Hepatocyte (in vitro differentiated cells): ENCODE results near the gene MBOAT2.

Experiments used
- CTCF ChIP-seq: fragments of 200-600 bp; sonication (generic); IDR thresholded peaks from 2 replicates; pipeline ENCODE4 v1.5.1; 2016; ENCODE audit warnings: antibody characterized with exemption, mild to moderate bottlenecking; ENCODE audit not compliant: poor library complexity
- EZH2 ChIP-seq: fragments of 200-600 bp; sonication (generic); IDR thresholded peaks from 2 replicates; pipeline ENCODE4 v1.6.1; 2016; ENCODE audit warnings: antibody characterized with exemption, mild to moderate bottlenecking, borderline replicate concordance
- EZH2phosphoT487 ChIP-seq: fragments of 200-600 bp; sonication (generic); IDR thresholded peaks from one replicate; pipeline ENCODE4 v1.6.1; 2018; ENCODE audit warnings: antibody characterized with exemption, mild to moderate bottlenecking, low read depth, moderate library complexity; ENCODE audit not compliant: unreplicated experiment, severe bottlenecking

- TF ChIP-seq CTCF (no peak), EZH2phosphoT487 (no peak), EZH2 (no peak)
These were observed 95.7 kb downstream of the MBOAT2 start for GRCh38 chr2:8907764-8908288.
